ENCODE measurements around the gene MYLK. TPM values are rescaled to one million over a fixed set of nuclear protein-coding genes. Genes with fewer than 3 reads are reported as not detected.
A peak's percentile ranks its signal among the peaks of the same experiment; 100 is the strongest.

The MYLK gene
- total RNA-seq, 1 donor: 27.1 TPM

- peaks cover 13% of the 10 kb centered on the region for H3K9me3 ChIP-seq (ENCODE audit: low read depth, low read length)
- H3K4me3 ChIP-seq (ENCODE audit: low read length): no peak overlapping the region
These were observed 297.2 kb downstream of the MYLK start for GRCh38 chr3:123586968-123587367.

GRCh38 chr3:123586131-123586530 lies 298.0 kb downstream of the MYLK start:
- Histone ChIP-seq H3K4me3 (ENCODE audit: low read length) (peak overlapping the region; percentile 80), H3K9me3 (ENCODE audit: low read depth, low read length) (peaks cover 12% of the 10 kb centered on the region), H3K27me3 (ENCODE audit: insufficient read depth, low read length) (no peaks in the 10 kb centered on the region), H3K4me1 (ENCODE audit: insufficient read depth, low read length) (peaks cover 25% of the 10 kb centered on the region)

More at GRCh38 chr3:123586968-123587367, 297.2 kb downstream of the MYLK start:
- H3K4me1 ChIP-seq (ENCODE audit: insufficient read depth, low read length): peaks cover 25% of the 10 kb centered on the region
- no peaks in the 10 kb centered on the region for H3K27me3 ChIP-seq (ENCODE audit: insufficient read depth, low read length)

- peak within 1 kb of the TSS; percentile 80 for H3K4me3 ChIP-seq (ENCODE audit: low read length)
These were observed 298.9 kb downstream of the MYLK start, which contains the start of gene HACD2 for GRCh38 chr3:123584988-123585937. Gene HACD2 (minus strand): TSS chr3:123585053. CDS start chr3:123585027, 26 bp downstream.

GRCh38 chr3:123584284-123584987 lies 299.7 kb downstream of the MYLK start:
- Histone ChIP-seq H3K4me3 (ENCODE audit: low read length) (peak overlapping the region; percentile 80), H3K27me3 (ENCODE audit: insufficient read depth, low read length) (no peaks in the 10 kb centered on the region), H3K9me3 (ENCODE audit: low read depth, low read length) (no peaks in the 10 kb centered on the region), H3K4me1 (ENCODE audit: insufficient read depth, low read length) (peaks cover 25% of the 10 kb centered on the region)

More at GRCh38 chr3:123584988-123585937, 298.9 kb downstream of the MYLK start, which contains the start of gene HACD2:
- peaks cover 25% of the 10 kb centered on the region for H3K4me1 ChIP-seq (ENCODE audit: insufficient read depth, low read length)
- peaks cover 4% of the 10 kb centered on the region for H3K9me3 ChIP-seq (ENCODE audit: low read depth, low read length)
- no peaks in the 10 kb centered on the region for H3K27me3 ChIP-seq (ENCODE audit: insufficient read depth, low read length)

GRCh38 chr3:123583561-123583960 lies 300.6 kb downstream of the MYLK start:
- Histone ChIP-seq H3K27me3 (ENCODE audit: insufficient read depth, low read length) (no peaks in the 10 kb centered on the region), H3K4me3 (ENCODE audit: low read length) (no peak overlapping the region), H3K9me3 (ENCODE audit: low read depth, low read length) (no peaks in the 10 kb centered on the region), H3K4me1 (ENCODE audit: insufficient read depth, low read length) (peaks cover 25% of the 10 kb centered on the region)

- Histone ChIP-seq H3K9me3 (ENCODE audit: low read depth, low read length) (no peaks in the 10 kb centered on the region), H3K27me3 (ENCODE audit: insufficient read depth, low read length) (no peaks in the 10 kb centered on the region), H3K4me3 (ENCODE audit: low read length) (no peak overlapping the region), H3K4me1 (ENCODE audit: insufficient read depth, low read length) (peaks cover 25% of the 10 kb centered on the region)
These were observed 301.8 kb downstream of the MYLK start for GRCh38 chr3:123582315-123582714.

- no peaks in the 10 kb centered on the region for H3K9me3 ChIP-seq (ENCODE audit: low read depth, low read length)
- no peak overlapping the region for H3K4me3 ChIP-seq (ENCODE audit: low read length)
These were observed 308.0 kb downstream of the MYLK start for GRCh38 chr3:123576122-123576521.

GRCh38 chr3:123571973-123572365 lies 312.2 kb downstream of the MYLK start:
- H3K27me3 ChIP-seq (ENCODE audit: insufficient read depth, low read length): no peaks in the 10 kb centered on the region
- H3K4me1 ChIP-seq (ENCODE audit: insufficient read depth, low read length): peaks cover 12% of the 10 kb centered on the region
- H3K9me3 ChIP-seq (ENCODE audit: low read depth, low read length): no peaks in the 10 kb centered on the region
- no peak overlapping the region for H3K4me3 ChIP-seq (ENCODE audit: low read length)

More at GRCh38 chr3:123576122-123576521, 308.0 kb downstream of the MYLK start:
- Histone ChIP-seq H3K4me1 (ENCODE audit: insufficient read depth, low read length) (peaks cover 13% of the 10 kb centered on the region), H3K27me3 (ENCODE audit: insufficient read depth, low read length) (no peaks in the 10 kb centered on the region)

- Histone ChIP-seq H3K9me3 (ENCODE audit: low read depth, low read length) (no peaks in the 10 kb centered on the region), H3K27me3 (ENCODE audit: insufficient read depth, low read length) (no peaks in the 10 kb centered on the region), H3K4me3 (ENCODE audit: low read length) (no peak overlapping the region), H3K4me1 (ENCODE audit: insufficient read depth, low read length) (peaks cover 9% of the 10 kb centered on the region)
These were observed 312.7 kb downstream of the MYLK start for GRCh38 chr3:123571264-123571972.

- Histone ChIP-seq H3K4me3 (ENCODE audit: low read length) (no peak overlapping the region), H3K27me3 (ENCODE audit: insufficient read depth, low read length) (no peaks in the 10 kb centered on the region), H3K9me3 (ENCODE audit: low read depth, low read length) (no peaks in the 10 kb centered on the region), H3K4me1 (ENCODE audit: insufficient read depth, low read length) (peaks cover 6% of the 10 kb centered on the region)
These were observed 315.3 kb downstream of the MYLK start for GRCh38 chr3:123568875-123569274.

GRCh38 chr3:123568034-123568433 lies 316.1 kb downstream of the MYLK start:
- Histone ChIP-seq H3K27me3 (ENCODE audit: insufficient read depth, low read length) (no peaks in the 10 kb centered on the region), H3K4me1 (ENCODE audit: insufficient read depth, low read length) (peaks cover 6% of the 10 kb centered on the region), H3K4me3 (ENCODE audit: low read length) (no peak overlapping the region), H3K9me3 (ENCODE audit: low read depth, low read length) (no peaks in the 10 kb centered on the region)

GRCh38 chr3:123564056-123564455 lies 320.1 kb downstream of the MYLK start:
- H3K4me3 ChIP-seq (ENCODE audit: low read length): no peak overlapping the region
- no peaks in the 10 kb centered on the region for H3K9me3 ChIP-seq (ENCODE audit: low read depth, low read length)
- no peaks in the 10 kb centered on the region for H3K4me1 ChIP-seq (ENCODE audit: insufficient read depth, low read length)
- H3K27me3 ChIP-seq (ENCODE audit: insufficient read depth, low read length): no peaks in the 10 kb centered on the region

- Histone ChIP-seq H3K27me3 (ENCODE audit: insufficient read depth, low read length) (no peaks in the 10 kb centered on the region), H3K4me1 (ENCODE audit: insufficient read depth, low read length) (no peaks in the 10 kb centered on the region), H3K4me3 (ENCODE audit: low read length) (no peak overlapping the region), H3K9me3 (ENCODE audit: low read depth, low read length) (no peaks in the 10 kb centered on the region)
These were observed 321.6 kb downstream of the MYLK start for GRCh38 chr3:123562547-123562946.

- Histone ChIP-seq H3K4me3 (ENCODE audit: low read length) (no peak overlapping the region), H3K9me3 (ENCODE audit: low read depth, low read length) (no peaks in the 10 kb centered on the region), H3K27me3 (ENCODE audit: insufficient read depth, low read length) (no peaks in the 10 kb centered on the region), H3K4me1 (ENCODE audit: insufficient read depth, low read length) (no peaks in the 10 kb centered on the region)
These were observed 322.9 kb downstream of the MYLK start for GRCh38 chr3:123561188-123561587.

Data from mononuclear cell (primary cell).